Peyer's patch (tissue), 4 donors: Measurements from ENCODE around the gene JPH4. TPM values are rescaled to one million over a fixed set of nuclear protein-coding genes. Genes with fewer than 3 reads are reported as not detected.

Source experiments
- DNase-seq, 3 donors: peaks; one replicate each; pipeline ENCODE4 v3.0.0-alpha.2; 2017 to 2019
- H3K27ac ChIP-seq, 4 donors: fragments of 200-600 bp; sonication (generic); one replicate each; pipeline ENCODE4 v1.5.1; 2016 to 2019
- H3K27me3 ChIP-seq, 2 donors: fragments of 200-600 bp; sonication (generic); one replicate each; pipeline ENCODE4 v1.5.1; 2019
- H3K36me3 ChIP-seq, 3 donors: fragments of 200-600 bp; sonication (generic); one replicate each; pipeline ENCODE4 v1.5.1; 2016 to 2019
- H3K4me1 ChIP-seq, 4 donors: fragments of 200-600 bp; sonication (generic); one replicate each; pipeline ENCODE4 v1.5.1; 2016 to 2019
- H3K4me3 ChIP-seq, 4 donors: fragments of 200-600 bp; sonication (generic); 1 replicate in 3 of 4; 2 replicates in 1 of 4; pipeline ENCODE4 v1.5.1; 2016 to 2019; ENCODE audit warnings: mild to moderate bottlenecking in 1 of 4
- H3K9me3 ChIP-seq, 4 donors: fragments of 200-600 bp; sonication (generic); one replicate each; pipeline ENCODE4 v1.5.1; 2016 to 2019; ENCODE audit warnings: mild to moderate bottlenecking in 1 of 4
- POLR2A ChIP-seq, 2 donors: fragments of 450-650 bp; IDR thresholded peaks; one replicate each; pipeline ENCODE4 v1.5.1; 2017; ENCODE audit warnings: antibody characterized with exemption in 2 of 2, mild to moderate bottlenecking in 2 of 2, moderate library complexity in 2 of 2
- total RNA-seq, 4 donors: library from RNA; depleted of rRNA; stranded (reverse); fragments of >200 nt; gene quantifications; one replicate each; pipeline ENCODE4 v1.1.0, GENCODE V29; 2016
- TF ChIP-seq, protein P1 (sequence below), 6 experiments: fragments of 450-650 bp in 4 of 6; fragments of 200-600 bp in 2 of 6; sonication (generic) in 1 of 6; IDR thresholded peaks; one replicate each; pipeline ENCODE4 v1.5.1; 2017 to 2019; ENCODE audit warnings: antibody characterized with exemption in 6 of 6, mild to moderate bottlenecking in 3 of 6, moderate library complexity in 1 of 6

JPH4 gene
- total RNA-seq, 4 donors from 2014 or later: 0.85 to 8.3 (median 1.5) TPM; not detected in 1

DNA sequence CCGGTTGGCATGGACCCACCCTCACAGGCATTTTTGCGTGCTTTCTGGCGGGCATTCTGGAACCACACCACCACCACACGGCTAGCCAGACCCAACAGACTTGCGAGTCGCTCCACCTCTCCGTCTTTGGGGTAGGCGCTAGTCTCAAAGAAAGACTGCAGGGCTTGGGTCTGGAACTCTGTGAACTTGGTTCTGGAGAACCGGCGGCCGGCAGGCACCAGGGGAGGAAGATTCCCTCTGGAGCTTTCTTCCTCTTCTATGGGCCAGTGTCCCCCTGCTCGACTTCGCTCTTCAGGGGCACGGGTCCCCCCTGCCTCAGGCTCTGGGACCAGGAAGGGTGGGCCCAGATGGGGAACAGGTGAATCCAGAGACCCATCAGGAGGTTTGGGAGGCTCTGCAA is 53.6 kb downstream of the JPH4 start:
- TF ChIP-seq, protein P1, sequence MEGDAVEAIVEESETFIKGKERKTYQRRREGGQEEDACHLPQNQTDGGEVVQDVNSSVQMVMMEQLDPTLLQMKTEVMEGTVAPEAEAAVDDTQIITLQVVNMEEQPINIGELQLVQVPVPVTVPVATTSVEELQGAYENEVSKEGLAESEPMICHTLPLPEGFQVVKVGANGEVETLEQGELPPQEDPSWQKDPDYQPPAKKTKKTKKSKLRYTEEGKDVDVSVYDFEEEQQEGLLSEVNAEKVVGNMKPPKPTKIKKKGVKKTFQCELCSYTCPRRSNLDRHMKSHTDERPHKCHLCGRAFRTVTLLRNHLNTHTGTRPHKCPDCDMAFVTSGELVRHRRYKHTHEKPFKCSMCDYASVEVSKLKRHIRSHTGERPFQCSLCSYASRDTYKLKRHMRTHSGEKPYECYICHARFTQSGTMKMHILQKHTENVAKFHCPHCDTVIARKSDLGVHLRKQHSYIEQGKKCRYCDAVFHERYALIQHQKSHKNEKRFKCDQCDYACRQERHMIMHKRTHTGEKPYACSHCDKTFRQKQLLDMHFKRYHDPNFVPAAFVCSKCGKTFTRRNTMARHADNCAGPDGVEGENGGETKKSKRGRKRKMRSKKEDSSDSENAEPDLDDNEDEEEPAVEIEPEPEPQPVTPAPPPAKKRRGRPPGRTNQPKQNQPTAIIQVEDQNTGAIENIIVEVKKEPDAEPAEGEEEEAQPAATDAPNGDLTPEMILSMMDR (IDR thresholded peaks at IDR 0.05): no peak
- no peak for TF ChIP-seq POLR2A (IDR thresholded peaks at IDR 0.05)
- no peaks in the 10 kb centered on the region for H3K36me3 ChIP-seq
- no peak overlapping the region for H3K27ac ChIP-seq
- no peak overlapping the region for H3K4me3 ChIP-seq
- no peaks in the 10 kb centered on the region for H3K9me3 ChIP-seq
- DNase-seq: no peak
- no peaks in the 10 kb centered on the region for H3K4me1 ChIP-seq
- no peaks in the 10 kb centered on the region for H3K27me3 ChIP-seq

DNA sequence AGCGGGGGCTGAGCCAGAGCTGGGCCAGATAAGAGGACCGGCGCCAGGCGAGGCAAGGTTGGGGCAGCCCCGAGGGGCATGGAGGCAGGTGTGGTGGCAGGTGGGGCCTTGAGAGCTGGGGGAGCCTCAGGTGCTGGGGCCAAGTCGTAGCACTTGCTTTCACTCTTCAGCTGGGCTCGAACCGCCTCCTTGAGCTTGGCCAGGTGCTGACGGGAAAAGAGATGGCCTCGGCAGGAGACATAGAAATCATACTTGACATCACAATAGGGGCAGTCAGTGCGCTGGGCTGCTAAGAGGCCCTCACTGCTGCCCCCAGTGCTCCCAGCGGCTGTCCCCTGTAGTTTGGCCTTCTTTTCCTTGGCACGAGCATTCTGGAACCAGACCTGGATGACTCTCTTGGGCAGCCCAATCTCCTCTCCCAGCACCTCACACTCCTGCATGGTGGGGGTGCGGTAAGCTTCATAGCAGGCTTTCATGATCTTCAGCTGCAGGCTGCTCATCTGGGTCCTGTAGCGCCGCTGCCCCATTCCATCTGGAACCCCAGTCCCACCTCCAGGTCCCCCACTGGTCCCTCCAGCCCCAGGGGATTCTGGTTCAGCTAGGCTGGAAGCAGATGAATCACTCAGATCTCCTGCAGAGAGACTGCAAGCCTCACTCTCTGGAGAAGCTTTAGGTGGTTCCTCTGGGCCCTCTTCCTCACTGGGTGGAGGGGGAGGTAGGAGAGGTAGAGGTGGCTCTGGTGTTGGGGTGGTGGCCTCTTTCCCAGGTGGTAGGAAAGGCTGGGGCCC is 55.2 kb downstream of the JPH4 start:
- no peaks in the 10 kb centered on the region for H3K27me3 ChIP-seq
- no peaks in the 10 kb centered on the region for H3K9me3 ChIP-seq
- no peaks in the 10 kb centered on the region for H3K36me3 ChIP-seq
- no peak overlapping the region for H3K27ac ChIP-seq
- H3K4me3 ChIP-seq: no peak overlapping the region
- no peaks in the 10 kb centered on the region for H3K4me1 ChIP-seq
- no peak for DNase-seq
- TF ChIP-seq, protein P1 (IDR thresholded peaks at IDR 0.05): no peak
- no peak for TF ChIP-seq POLR2A (IDR thresholded peaks at IDR 0.05)

DNA sequence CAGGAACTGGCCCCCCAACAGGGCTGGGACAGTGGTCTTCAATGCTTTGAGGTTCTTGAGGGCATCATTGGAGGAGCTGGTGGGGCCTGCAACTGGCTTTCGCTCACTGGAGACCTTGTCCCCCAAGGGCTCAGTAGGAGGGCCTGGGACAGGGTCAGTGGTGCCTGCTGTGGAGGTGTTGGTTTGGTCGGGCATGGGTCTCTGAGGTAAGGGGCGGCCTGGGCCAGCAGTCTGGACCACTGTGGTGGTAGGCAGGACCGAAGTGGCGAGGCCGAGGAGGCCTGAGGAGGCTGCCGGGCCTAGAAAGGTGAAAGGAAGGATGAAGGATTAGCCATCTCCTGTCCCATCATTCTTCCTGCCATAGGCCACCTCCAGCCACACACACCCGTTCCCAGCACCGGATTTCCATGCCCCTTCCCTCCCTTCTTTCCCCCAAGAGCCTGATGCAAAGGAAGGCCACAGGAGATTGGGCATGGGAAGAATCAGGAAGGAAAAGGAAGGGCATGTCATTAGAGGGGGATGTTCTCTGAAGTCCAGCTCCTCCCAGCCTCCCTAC is 55.9 kb downstream of the JPH4 start:
- TF ChIP-seq, protein P1 (IDR thresholded peaks at IDR 0.05): no peak
- TF ChIP-seq POLR2A (IDR thresholded peaks at IDR 0.05): no peak
- no peak overlapping the region for H3K27ac ChIP-seq
- no peak for DNase-seq
- no peaks in the 10 kb centered on the region for H3K4me1 ChIP-seq
- no peaks in the 10 kb centered on the region for H3K36me3 ChIP-seq
- H3K4me3 ChIP-seq: no peak overlapping the region
- no peaks in the 10 kb centered on the region for H3K9me3 ChIP-seq
- H3K27me3 ChIP-seq: no peaks in the 10 kb centered on the region

DNA sequence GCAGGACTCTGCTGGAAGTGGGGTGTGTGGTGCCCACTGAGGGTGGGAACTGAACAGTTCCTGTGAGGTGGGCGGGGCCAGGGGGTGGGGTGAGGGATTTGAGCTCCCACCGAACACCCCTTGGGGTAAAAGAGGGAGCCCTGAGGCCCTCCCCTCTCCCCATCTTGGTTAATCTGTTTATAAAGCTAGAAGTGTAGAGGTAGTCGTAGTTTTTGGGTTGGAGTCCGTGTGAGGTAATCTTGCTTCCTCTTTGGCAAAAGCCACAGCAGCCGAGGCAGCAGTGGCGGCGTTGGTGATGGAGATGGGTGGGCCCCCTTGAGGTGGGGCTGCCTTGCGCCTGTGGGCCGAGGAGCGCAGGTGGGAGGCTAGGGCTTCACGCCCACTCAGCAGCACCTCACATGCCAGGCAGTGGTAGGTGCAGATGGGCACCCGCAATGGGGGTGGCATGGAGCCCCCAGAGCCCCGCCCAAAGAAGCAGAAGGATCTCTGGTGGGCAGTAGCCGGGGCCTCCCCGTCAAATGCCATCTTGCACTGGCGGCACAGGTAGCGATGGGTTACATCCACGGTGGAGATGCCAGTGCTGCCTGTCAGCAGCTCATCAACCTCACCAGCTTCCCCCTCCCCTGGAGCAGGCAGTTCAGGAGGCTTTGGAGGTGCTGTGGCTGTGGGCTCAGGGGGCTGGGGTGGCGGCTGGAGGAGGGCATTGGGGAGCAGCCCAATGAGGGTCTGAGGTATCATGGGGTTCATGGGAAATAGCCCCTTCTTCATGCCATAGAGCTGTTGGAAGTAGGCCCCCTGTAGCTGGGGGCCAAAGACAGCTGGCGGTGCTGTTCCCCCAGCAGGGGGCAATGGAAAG is 56.6 kb downstream of the JPH4 start:
- TF ChIP-seq POLR2A (IDR thresholded peaks at IDR 0.05): no peak
- TF ChIP-seq, protein P1 (IDR thresholded peaks at IDR 0.05): no peak
- DNase-seq: no peak
- Histone ChIP-seq H3K9me3 (no peaks in the 10 kb centered on the region), H3K27ac (no peak overlapping the region), H3K4me3 (no peak overlapping the region), H3K27me3 (no peaks in the 10 kb centered on the region), H3K4me1 (no peaks in the 10 kb centered on the region), H3K36me3 (no peaks in the 10 kb centered on the region)

DNA sequence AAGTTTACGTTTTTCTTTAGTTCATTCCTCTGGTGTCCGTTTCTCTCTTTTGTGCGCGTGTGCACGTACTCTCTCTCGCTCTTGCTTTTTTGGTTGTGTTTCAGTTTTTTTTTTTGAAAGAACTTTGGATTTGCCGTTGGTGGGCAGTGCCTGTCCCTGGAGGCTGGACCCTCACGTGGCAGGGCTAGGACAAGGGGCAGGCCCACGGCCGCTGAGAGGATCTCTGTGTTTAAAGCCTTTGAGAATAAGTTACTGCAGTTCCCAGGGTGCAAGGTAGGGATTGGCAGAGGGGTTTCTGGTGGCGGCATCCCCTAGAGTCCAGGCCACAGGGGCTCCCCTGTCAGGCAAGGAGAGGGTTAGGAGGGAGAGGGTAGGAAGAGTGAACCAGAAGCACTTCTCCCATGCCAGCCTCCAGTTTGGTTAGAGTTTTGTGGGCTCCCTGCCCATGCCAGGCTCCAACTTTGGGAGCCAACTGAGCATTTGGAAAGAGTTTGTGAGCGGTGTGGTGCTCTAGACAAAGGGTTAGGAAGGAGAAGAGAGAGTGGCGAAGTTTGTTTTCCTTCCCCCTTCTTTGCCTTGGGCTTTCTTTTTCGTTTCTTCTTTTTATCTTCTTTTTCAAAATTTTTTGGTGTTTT is 57.6 kb downstream of the JPH4 start:
- no peak overlapping the region for H3K4me3 ChIP-seq
- no peak for TF ChIP-seq POLR2A (IDR thresholded peaks at IDR 0.05)
- TF ChIP-seq, protein P1 (IDR thresholded peaks at IDR 0.05): no peak
- H3K4me1 ChIP-seq: no peaks in the 10 kb centered on the region
- no peaks in the 10 kb centered on the region for H3K9me3 ChIP-seq
- no peaks in the 10 kb centered on the region for H3K36me3 ChIP-seq
- no peak overlapping the region for H3K27ac ChIP-seq
- no peak for DNase-seq
- H3K27me3 ChIP-seq: no peaks in the 10 kb centered on the region
